Ovary (tissue), 3 donors: Measurements from ENCODE around the gene MLXIPL.

Experiments used
- CTCF ChIP-seq, 3 donors: fragments of 450-650 bp in 2 of 3; fragments of 200-600 bp in 1 of 3; IDR thresholded peaks; one replicate each; pipeline versions ENCODE4 v1.5.1 to v1.8.0; 2016 to 2022; ENCODE audit warnings: antibody characterized with exemption in 3 of 3, mild to moderate bottlenecking in 1 of 3
- POLR2A ChIP-seq: fragments of 450-650 bp; IDR thresholded peaks from one replicate; pipeline ENCODE4 v1.6.1; 2017; ENCODE audit warnings: antibody characterized with exemption, mild to moderate bottlenecking, moderate library complexity
- donor health status: DM: no; HTN: no; CAD: no.

DNA sequence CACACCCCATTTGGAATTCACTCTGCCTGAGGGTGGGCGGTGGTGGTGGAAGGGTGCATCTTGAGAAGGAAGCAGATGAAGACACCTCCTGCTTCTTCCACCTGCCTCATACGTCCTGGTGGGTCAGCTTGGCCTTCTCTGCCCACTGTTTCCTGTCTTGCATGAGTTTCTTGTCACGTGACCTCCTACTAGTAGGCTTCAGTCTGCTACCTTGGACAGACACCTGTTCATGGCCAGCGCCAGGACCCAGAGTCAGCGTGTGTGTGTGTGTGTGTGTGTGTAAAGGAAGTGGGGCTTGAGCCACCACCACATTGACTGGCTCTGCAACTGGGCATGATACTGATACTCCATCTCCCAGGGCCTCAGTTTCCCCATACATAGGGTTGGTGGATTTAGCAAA lies 26.2 kb upstream of the MLXIPL start:
- TF ChIP-seq CTCF (IDR thresholded peaks at IDR 0.05) (no peak), POLR2A (no peak)
